H1 (cell line): ENCODE measurements around the gene BCL2A1. TPM values are rescaled to one million over a fixed set of nuclear protein-coding genes. Genes with fewer than 3 reads are reported as not detected.
"Not testable (repeated sequence)": the region's sequence is repeated elsewhere in the genome, so short reads cannot be mapped to it uniquely, and the experiment has no call there.

Experiments
- CTCF ChIA-PET: fragments of 300-600 bp; sonication (Branson Sonifier 250); formaldehyde crosslinking; loops from one replicate; lab custom pipeline; 2021; ENCODE audit not compliant: partially characterized antibody; lab: Charles Lee
- POLR2A ChIA-PET: fragments of 300-600 bp; sonication (Branson Sonifier 250); formaldehyde crosslinking; loops from one replicate; lab custom pipeline; 2021; ENCODE audit warnings: inconsistent platforms; ENCODE audit not compliant: partially characterized antibody; lab: Charles Lee
- DNase-seq, 2 experiments: peaks; one replicate each; pipeline versions ENCODE4 v3.0.0 to v3.0.0-alpha.2; 2010 to 2022; ENCODE audit warnings: low spot score in 2 of 2, low read depth in 1 of 2, mixed read lengths in 1 of 2
- FAIRE-seq: peaks from 2 replicates; lab custom pipeline; 2011; peaks lifted over from hg19 to GRCh38; lab: Jason Lieb, UNC
- H2AFZ ChIP-seq: 2 replicates; pipeline ENCODE4 v1.8.1; 2012; ENCODE audit warnings: low read length, inconsistent platforms
- H2AK5ac ChIP-seq: 2 replicates; pipeline ENCODE4 v1.6.1; 2013; ENCODE audit warnings: low read depth, low read length
- H2BK120ac ChIP-seq: replicated peaks from 2 replicates; pipeline ENCODE3; 2013; ENCODE audit warnings: low read depth, low read length, inconsistent platforms
- H2BK12ac ChIP-seq: 2 replicates; pipeline ENCODE4 v1.6.1; 2013; ENCODE audit warnings: low read depth, low read length
- H2BK15ac ChIP-seq: 2 replicates; pipeline ENCODE4 v1.6.1; 2013; ENCODE audit warnings: low read length
- H2BK20ac ChIP-seq: 2 replicates; pipeline ENCODE4 v1.6.1; 2013; ENCODE audit warnings: low read length
- H2BK5ac ChIP-seq: 2 replicates; pipeline ENCODE4 v1.6.1; 2013; ENCODE audit warnings: low read depth, low read length
- H3K14ac ChIP-seq: 2 replicates; pipeline ENCODE4 v1.6.1; 2013; ENCODE audit warnings: inconsistent platforms; ENCODE audit not compliant: insufficient read length
- H3K18ac ChIP-seq: 2 replicates; pipeline ENCODE4 v1.6.1; 2013; ENCODE audit warnings: low read length; ENCODE audit errors: extremely low read depth
- H3K23ac ChIP-seq: 2 replicates; pipeline ENCODE4 v1.6.1; 2013; ENCODE audit warnings: inconsistent platforms; ENCODE audit not compliant: insufficient read length
- H3K23me2 ChIP-seq: 2 replicates; pipeline ENCODE4 v1.6.1; 2013; ENCODE audit warnings: low read depth, low read length
- H3K27ac ChIP-seq: 2 replicates; pipeline ENCODE4 v1.6.1; 2011; ENCODE audit warnings: low read depth, low read length, inconsistent platforms
- H3K27me3 ChIP-seq, 4 experiments: replicated peaks in 1 of 4; 1 replicate in 1 of 4; 2 replicates in 3 of 4; pipeline versions ENCODE4 v1.6.1 to v1.8.1; 2011 to 2013; ENCODE audit warnings: low read length in 3 of 4, mild to moderate bottlenecking in 3 of 4, inconsistent platforms in 2 of 4, mixed read lengths in 2 of 4, moderate library complexity in 1 of 4; ENCODE audit not compliant: control insufficient read depth in 3 of 4, insufficient read depth in 3 of 4; ENCODE audit errors: extremely low read depth in 1 of 4
- H3K36me3 ChIP-seq, 4 experiments: 2 replicates each; pipeline versions ENCODE4 v1.6.1 to v1.8.1; 2011 to 2013; ENCODE audit warnings: mild to moderate bottlenecking in 4 of 4, low read length in 3 of 4, moderate library complexity in 2 of 4, control low read depth in 1 of 4, inconsistent platforms in 1 of 4; ENCODE audit not compliant: insufficient read depth in 4 of 4, control insufficient read depth in 2 of 4
- H3K4ac ChIP-seq: replicated peaks from 2 replicates; pipeline ENCODE3; 2013; ENCODE audit warnings: low read length, low read depth, mixed read lengths, inconsistent platforms; ENCODE audit not compliant: insufficient read length
- H3K4me1 ChIP-seq, 4 experiments: replicated peaks in 1 of 4; 1 replicate in 1 of 4; 2 replicates in 3 of 4; pipeline versions ENCODE4 v1.6.1 to v1.8.1; 2011 to 2013; ENCODE audit warnings: low read length in 3 of 4, inconsistent platforms in 2 of 4, mixed read lengths in 1 of 4; ENCODE audit not compliant: insufficient read depth in 4 of 4, control insufficient read depth in 3 of 4
- H3K4me2 ChIP-seq, 2 experiments: 2 replicates each; pipeline versions ENCODE4 v1.6.1 to v1.8.1; 2011 to 2013; ENCODE audit warnings: low read depth in 2 of 2, low read length in 2 of 2, control low read depth in 1 of 2, inconsistent platforms in 1 of 2, mild to moderate bottlenecking in 1 of 2; ENCODE audit not compliant: insufficient read depth in 1 of 2
- H3K4me3 ChIP-seq, 4 experiments: fragments of 200-600, 300-600 bp in 1 of 4; sonication (generic), shearing (Covaris generic), sonication (Bioruptor Twin) in 1 of 4; 2 replicates each; pipeline versions ENCODE4 v1.5.1 to v1.8.1; 2011 to 2016; ENCODE audit warnings: low read length in 4 of 4, low read depth in 3 of 4, control low read depth in 2 of 4, inconsistent platforms in 2 of 4, mild to moderate bottlenecking in 2 of 4, mixed read lengths in 1 of 4, moderate library complexity in 1 of 4; ENCODE audit not compliant: insufficient read depth in 2 of 4; ENCODE audit errors: extremely low read depth in 1 of 4
- H3K56ac ChIP-seq: replicated peaks from 2 replicates; pipeline ENCODE3; 2013; ENCODE audit warnings: low read depth, mild to moderate bottlenecking, mixed read lengths, low read length, inconsistent platforms; ENCODE audit not compliant: insufficient read length
- H3K79me1 ChIP-seq: 2 replicates; pipeline ENCODE4 v1.6.1; 2013; ENCODE audit warnings: low read depth, low read length, control low read depth
- H3K79me2 ChIP-seq, 2 experiments: 2 replicates each; pipeline versions ENCODE4 v1.6.1 to v1.8.1; 2012 to 2013; ENCODE audit warnings: low read length in 2 of 2, mild to moderate bottlenecking in 2 of 2, inconsistent platforms in 1 of 2; ENCODE audit not compliant: insufficient read depth in 2 of 2, control insufficient read depth in 1 of 2
- H3K9ac ChIP-seq, 4 experiments: replicated peaks in 1 of 4; 1 replicate in 1 of 4; 2 replicates in 3 of 4; pipeline versions ENCODE4 v1.6.1 to v1.8.1; 2011 to 2013; ENCODE audit warnings: low read depth in 3 of 4, low read length in 3 of 4, control low read depth in 2 of 4, mild to moderate bottlenecking in 2 of 4, moderate library complexity in 2 of 4, inconsistent platforms in 1 of 4; ENCODE audit errors: extremely low read depth in 1 of 4
- H3K9me3 ChIP-seq, 2 experiments: 2 replicates each; pipeline versions ENCODE4 v1.6.1 to v1.8.1; 2012 to 2013; ENCODE audit warnings: mild to moderate bottlenecking in 2 of 2, moderate library complexity in 2 of 2, control low read depth in 1 of 2, inconsistent platforms in 1 of 2, low read depth in 1 of 2, low read length in 1 of 2, mixed read lengths in 1 of 2; ENCODE audit not compliant: insufficient read depth in 2 of 2
- H4K20me1 ChIP-seq, 2 experiments: replicated peaks in 1 of 2; 2 replicates each; pipeline versions ENCODE3 to v1.8.1; 2011 to 2013; ENCODE audit warnings: inconsistent platforms in 2 of 2, low read length in 2 of 2, mild to moderate bottlenecking in 1 of 2; ENCODE audit not compliant: insufficient read depth in 2 of 2, control insufficient read depth in 1 of 2
- H4K5ac ChIP-seq: 2 replicates; pipeline ENCODE4 v1.6.1; 2013; ENCODE audit warnings: low read length, low read depth, mixed read lengths, inconsistent platforms; ENCODE audit not compliant: insufficient read length
- H4K8ac ChIP-seq: 2 replicates; pipeline ENCODE4 v1.8.0; 2013; ENCODE audit warnings: mild to moderate bottlenecking, moderate library complexity, low read length, inconsistent platforms; ENCODE audit not compliant: insufficient read depth; ENCODE audit errors: extremely low read depth
- H4K91ac ChIP-seq: replicated peaks from 2 replicates; pipeline ENCODE3; 2013; ENCODE audit warnings: low read length, mixed read lengths, inconsistent platforms; ENCODE audit not compliant: insufficient read length
- POLR2A ChIP-seq, 2 experiments: IDR thresholded peaks; 1 replicate in 1 of 2; 2 replicates in 1 of 2; pipeline ENCODE4 v1.6.1; 2011; ENCODE audit warnings: low read depth in 2 of 2, low read length in 2 of 2, mild to moderate bottlenecking in 2 of 2; ENCODE audit errors: control extremely low read depth in 1 of 2
- WGBS, 2 experiments: shearing (Covaris generic) in 1 of 2; methylation state at CpG; one replicate each; pipeline versions ENCODE4 v1.1.6 to v1.1.7; 2013 to 2015; ENCODE audit warnings: low lambda C conversion rate in 2 of 2, mixed read lengths in 2 of 2, inconsistent platforms in 1 of 2, low coverage in 1 of 2, missing lambda C conversion rate in 1 of 2; ENCODE audit not compliant: insufficient replicate concordance in 2 of 2, insufficient coverage in 1 of 2, insufficient read length in 1 of 2; ENCODE audit errors: extremely low coverage in 1 of 2, missing lambda C conversion rate in 1 of 2; 5-methylcytosine and 5-hydroxymethylcytosine counted together
- polyA plus RNA-seq, 7 experiments: library from polyadenylated mRNA; depleted of rRNA in 3 of 7; stranded (reverse) in 5 of 7; unstranded in 2 of 7; fragments of >200 nt in 5 of 7; fragments of 200-250 nt in 2 of 7; gene quantifications; 1 replicate in 5 of 7; 2 replicates in 1 of 7; 4 replicates in 1 of 7; pipeline versions ENCODE4 v1.2.1 to v1.2.3, GENCODE V29; 2011 to 2013; ENCODE audit warnings: missing spikeins in 2 of 7, mixed read lengths in 2 of 7
- total RNA-seq: library from RNA; stranded (reverse); fragmentation: NEBNext Ultra II Directional; extraction: Animal tissue kit (Norgen Biotek cat#: 25700); gene quantifications from 2 replicates; pipeline ENCODE4 v1.2.1, GENCODE V29; 2021

Gene BCL2A1
- total and polyA plus RNA-seq, 2 of the 8 experiments (the other 6 are each of a cell fraction or from before 2014, with no cell fraction given): not detected

DNA sequence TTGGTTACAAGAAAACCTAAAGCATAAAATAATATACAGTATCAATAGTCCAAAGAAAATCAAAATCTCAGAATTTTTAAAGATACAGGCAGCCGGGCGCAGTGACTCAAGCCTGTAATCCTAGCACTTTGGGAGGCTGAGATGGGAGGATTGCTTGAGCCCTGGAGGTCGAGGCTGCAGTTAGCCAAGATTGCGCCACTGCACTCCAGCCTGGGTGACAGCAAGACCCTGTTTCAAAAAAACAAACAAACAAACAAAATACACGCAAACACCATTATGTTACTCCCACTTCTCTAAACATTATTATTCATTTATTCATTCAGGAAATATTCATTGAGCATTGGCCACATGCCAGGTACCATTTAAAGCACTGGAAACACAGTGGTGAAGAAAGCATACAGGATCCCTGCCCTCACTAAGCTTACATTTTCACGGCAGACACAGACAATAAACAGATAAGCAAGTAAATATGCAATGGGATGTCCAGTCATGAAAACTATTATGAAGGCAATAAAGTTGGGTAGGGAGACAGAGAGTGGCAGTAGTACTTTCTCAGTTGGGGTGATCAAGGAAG lies 6.7 kb downstream of the BCL2A1 start (continued):
- no peak for TF ChIP-seq POLR2A (IDR thresholded peaks at IDR 0.05; ENCODE audit: control extremely low read depth in 1 of 2, low read depth in 2 of 2, low read length in 2 of 2)

DNA sequence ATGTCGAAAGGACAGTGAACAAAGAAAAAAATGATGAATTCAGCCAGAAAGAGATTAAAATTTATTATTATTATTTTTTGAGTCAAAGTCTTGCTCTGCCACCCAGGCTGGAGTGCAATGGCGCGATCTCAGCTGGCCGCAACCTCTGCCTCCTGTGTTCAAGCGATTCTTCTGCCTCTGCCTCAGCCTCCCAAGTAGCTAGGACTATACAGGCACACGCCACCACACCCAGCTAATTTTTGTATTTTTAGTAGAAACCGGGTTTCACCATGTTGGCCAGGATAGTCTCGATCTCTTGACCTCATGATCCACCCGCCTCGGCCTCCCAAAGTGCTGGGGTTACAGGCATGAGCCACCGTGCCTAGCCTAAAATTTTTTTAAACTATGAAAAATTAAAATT lies 8.1 kb downstream of the BCL2A1 start:
- H2BK120ac ChIP-seq, H3K79me2 ChIP-seq, H2AK5ac ChIP-seq, H3K9ac ChIP-seq, H3K56ac ChIP-seq, H2AFZ ChIP-seq, H3K4me3 ChIP-seq, H3K79me1 ChIP-seq, H2BK5ac ChIP-seq, H3K4ac ChIP-seq, H3K36me3 ChIP-seq, DNase-seq, FAIRE-seq, H3K9me3 ChIP-seq, H4K20me1 ChIP-seq, H3K27ac ChIP-seq, H3K4me1 ChIP-seq, H3K14ac ChIP-seq, POLR2A ChIA-PET, H2BK20ac ChIP-seq, CTCF ChIA-PET, H3K4me2 ChIP-seq, H4K91ac ChIP-seq, H3K27me3 ChIP-seq, H3K23me2 ChIP-seq, H2BK15ac ChIP-seq, H4K5ac ChIP-seq, H3K18ac ChIP-seq, H2BK12ac ChIP-seq, H4K8ac ChIP-seq, H3K23ac ChIP-seq: not testable (repeated sequence)
- 95% methylated on average over 11 of the region's 11 CpGs; no CpG with 5 or more reads in 1 of the 2 experiments for WGBS, 2 experiments
